ENCODE data around the gene TNRC6B. TPM values are rescaled to one million over a fixed set of nuclear protein-coding genes. Genes with fewer than 3 reads are reported as not detected.

Gene TNRC6B
- polyA plus RNA-seq, 1 donor (not counting 4 experiments of a cell fraction or from before 2014, with no cell fraction given), result 5.6 TPM

GRCh38 chr22:40383905-40384304, 206.2 kb downstream of the TNRC6B start:
- DNase-seq (ENCODE audit: low read depth, low spot score), result no peak
- dilution Hi-C loops (cut with MboI; ENCODE audit: extremely low pct_ligation_motif_present, low sequenced_read_pairs), result no loop called here
- Histone ChIP-seq H3K4me1 (ENCODE audit: control insufficient read depth, extremely low read depth, insufficient read depth, low read length) (no peaks in the 10 kb centered on the region), H3K4me2 (ENCODE audit: control insufficient read depth, extremely low read depth, insufficient read depth, low read depth, low read length) (no peak overlapping the region), H4K20me1 (ENCODE audit: control insufficient read depth, extremely low read depth, insufficient read depth, low read length) (no peaks in the 10 kb centered on the region), H3K27ac (ENCODE audit: control insufficient read depth, insufficient read depth, low read length) (no peak overlapping the region), H3K9me3 (ENCODE audit: control insufficient read depth, low read depth, low read length) (no peaks in the 10 kb centered on the region), H3K36me3 (ENCODE audit: control insufficient read depth in 2 of 2, extremely low read depth in 1 of 2, insufficient read depth in 2 of 2, low read length in 2 of 2) (peaks cover 0 to 1% of the 10 kb centered on the region in 2 experiments), H3K79me2 (ENCODE audit: control insufficient read depth, insufficient read depth, low read length) (peaks cover 45% of the 10 kb centered on the region), H3K9ac (ENCODE audit: control insufficient read depth, extremely low read depth, insufficient read depth, low read length) (no peak overlapping the region), H3K9me1 (ENCODE audit: control insufficient read depth, extremely low read depth, insufficient read depth, low read length) (peaks cover 3% of the 10 kb centered on the region), H2AFZ (ENCODE audit: control insufficient read depth, low read length) (no peak overlapping the region), H3K27me3 (ENCODE audit: control insufficient read depth, extremely low read depth, insufficient read depth, low read length) (no peaks in the 10 kb centered on the region), H3K4me3 (ENCODE audit: control insufficient read depth in 2 of 3, extremely low read depth in 1 of 3, insufficient read depth in 2 of 3, low read depth in 1 of 3, low read length in 3 of 3) (no peak overlapping the region)
- no peak for TF ChIP-seq EZH2 (IDR thresholded peaks at IDR 0.05; ENCODE audit: low read length)
- TF ChIP-seq CTCF (optimal IDR thresholded peaks at IDR 0.05 in 1 of 3, IDR thresholded peaks at IDR 0.05 in 1 of 3, conservative IDR thresholded peaks at IDR 0.05 in 1 of 3; ENCODE audit: extremely low read depth in 1 of 3, insufficient read depth in 2 of 3, low read length in 3 of 3), result no peak
- FAIRE-seq, result no peak

- Histone ChIP-seq H3K4me3 (ENCODE audit: control insufficient read depth in 2 of 3, extremely low read depth in 1 of 3, insufficient read depth in 2 of 3, low read depth in 1 of 3, low read length in 3 of 3) (no peak overlapping the region), H3K79me2 (ENCODE audit: control insufficient read depth, insufficient read depth, low read length) (peaks cover 33% of the 10 kb centered on the region)
Measured at GRCh38 chr22:40385036-40385782, 207.5 kb downstream of the TNRC6B start.

More at GRCh38 chr22:40385036-40385782, 207.5 kb downstream of the TNRC6B start:
- H2AFZ ChIP-seq (ENCODE audit: control insufficient read depth, low read length), result no peak overlapping the region
- peaks cover 0 to 1% of the 10 kb centered on the region in 2 experiments for H3K36me3 ChIP-seq (ENCODE audit: control insufficient read depth in 2 of 2, extremely low read depth in 1 of 2, insufficient read depth in 2 of 2, low read length in 2 of 2)
- H3K4me2 ChIP-seq (ENCODE audit: control insufficient read depth, extremely low read depth, insufficient read depth, low read depth, low read length), result no peak overlapping the region
- dilution Hi-C loops (cut with MboI; ENCODE audit: extremely low pct_ligation_motif_present, low sequenced_read_pairs), result no loop called here
- H4K20me1 ChIP-seq (ENCODE audit: control insufficient read depth, extremely low read depth, insufficient read depth, low read length), result no peaks in the 10 kb centered on the region
- DNase-seq (ENCODE audit: low read depth, low spot score) (no peak), FAIRE-seq (no peak)
- H3K27ac ChIP-seq (ENCODE audit: control insufficient read depth, insufficient read depth, low read length), result no peak overlapping the region
- no peaks in the 10 kb centered on the region for H3K9me3 ChIP-seq (ENCODE audit: control insufficient read depth, low read depth, low read length)
- H3K27me3 ChIP-seq (ENCODE audit: control insufficient read depth, extremely low read depth, insufficient read depth, low read length), result no peaks in the 10 kb centered on the region
- peaks cover 3% of the 10 kb centered on the region for H3K9me1 ChIP-seq (ENCODE audit: control insufficient read depth, extremely low read depth, insufficient read depth, low read length)
- no peak overlapping the region for H3K9ac ChIP-seq (ENCODE audit: control insufficient read depth, extremely low read depth, insufficient read depth, low read length)
- no peaks in the 10 kb centered on the region for H3K4me1 ChIP-seq (ENCODE audit: control insufficient read depth, extremely low read depth, insufficient read depth, low read length)
- no peak for TF ChIP-seq CTCF (optimal IDR thresholded peaks at IDR 0.05 in 1 of 3, IDR thresholded peaks at IDR 0.05 in 1 of 3, conservative IDR thresholded peaks at IDR 0.05 in 1 of 3; ENCODE audit: extremely low read depth in 1 of 3, insufficient read depth in 2 of 3, low read length in 3 of 3)
- no peak for TF ChIP-seq EZH2 (IDR thresholded peaks at IDR 0.05; ENCODE audit: low read length)

Other genes starting within 250 kb of the TNRC6B start
- gene TMA7B, start 217.5 kb upstream of the TNRC6B start, polyA plus RNA-seq, result not detected in 3 replicates
- 15.3 to 45.1 TPM (median 22.8 TPM) in 3 replicates for gene FAM83F, start 183.0 kb upstream of the TNRC6B start, polyA plus RNA-seq
- 68.2 to 96.9 TPM (median 96.1 TPM) in 3 replicates for gene ADSL, start 168.6 kb downstream of the TNRC6B start, polyA plus RNA-seq
- 37.5 to 75.6 TPM (median 45.8 TPM) in 3 replicates for gene SGSM3, start 192.7 kb downstream of the TNRC6B start, polyA plus RNA-seq

Measured in keratinocyte (primary cell).